GM12872 (cell line): Measurements from ENCODE around the gene EFEMP1.

Experiments
- TF ChIP-seq, protein P1 (sequence below): IDR thresholded peaks from 3 replicates; pipeline ENCODE4 v1.5.1; 2011; ENCODE audit warnings: low read depth, mild to moderate bottlenecking, low read length, moderate library complexity; ENCODE audit not compliant: insufficient read depth

Gene EFEMP1

DNA sequence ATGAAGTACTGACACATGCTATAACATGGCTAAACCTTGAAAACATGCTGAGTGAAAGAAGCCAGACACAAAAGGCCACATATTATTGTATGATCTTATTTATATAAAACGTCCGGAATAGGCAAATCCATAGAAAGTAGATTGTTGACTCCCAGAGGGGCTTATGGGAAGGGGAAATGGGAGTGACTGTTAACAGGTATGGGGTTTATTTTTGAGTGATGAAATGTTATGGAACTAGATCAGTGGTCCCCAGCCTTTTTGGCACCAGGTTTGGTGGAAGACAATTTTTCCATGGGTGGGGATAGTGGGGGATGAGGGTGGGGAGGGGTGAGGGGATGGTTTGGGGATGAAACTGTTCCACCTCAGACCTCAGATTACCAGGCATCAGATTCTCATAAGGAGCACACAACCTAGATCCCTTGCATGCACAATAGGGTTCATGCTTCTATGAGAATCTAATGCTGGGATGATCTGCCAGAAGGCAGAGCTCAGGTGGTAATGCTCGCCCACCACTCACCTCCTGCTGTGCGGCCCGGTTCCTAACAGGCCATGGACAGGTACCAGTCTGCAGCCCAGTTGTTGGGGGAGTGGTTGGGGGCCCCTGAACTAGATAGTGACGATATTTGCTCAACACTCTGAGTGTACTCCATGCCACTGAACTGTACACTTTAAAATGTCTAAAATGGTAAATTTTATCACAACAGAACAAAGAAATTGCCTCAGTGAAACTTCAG, 59.1 kb downstream of the EFEMP1 start:
- TF ChIP-seq, protein P1, sequence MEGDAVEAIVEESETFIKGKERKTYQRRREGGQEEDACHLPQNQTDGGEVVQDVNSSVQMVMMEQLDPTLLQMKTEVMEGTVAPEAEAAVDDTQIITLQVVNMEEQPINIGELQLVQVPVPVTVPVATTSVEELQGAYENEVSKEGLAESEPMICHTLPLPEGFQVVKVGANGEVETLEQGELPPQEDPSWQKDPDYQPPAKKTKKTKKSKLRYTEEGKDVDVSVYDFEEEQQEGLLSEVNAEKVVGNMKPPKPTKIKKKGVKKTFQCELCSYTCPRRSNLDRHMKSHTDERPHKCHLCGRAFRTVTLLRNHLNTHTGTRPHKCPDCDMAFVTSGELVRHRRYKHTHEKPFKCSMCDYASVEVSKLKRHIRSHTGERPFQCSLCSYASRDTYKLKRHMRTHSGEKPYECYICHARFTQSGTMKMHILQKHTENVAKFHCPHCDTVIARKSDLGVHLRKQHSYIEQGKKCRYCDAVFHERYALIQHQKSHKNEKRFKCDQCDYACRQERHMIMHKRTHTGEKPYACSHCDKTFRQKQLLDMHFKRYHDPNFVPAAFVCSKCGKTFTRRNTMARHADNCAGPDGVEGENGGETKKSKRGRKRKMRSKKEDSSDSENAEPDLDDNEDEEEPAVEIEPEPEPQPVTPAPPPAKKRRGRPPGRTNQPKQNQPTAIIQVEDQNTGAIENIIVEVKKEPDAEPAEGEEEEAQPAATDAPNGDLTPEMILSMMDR: no peak

DNA sequence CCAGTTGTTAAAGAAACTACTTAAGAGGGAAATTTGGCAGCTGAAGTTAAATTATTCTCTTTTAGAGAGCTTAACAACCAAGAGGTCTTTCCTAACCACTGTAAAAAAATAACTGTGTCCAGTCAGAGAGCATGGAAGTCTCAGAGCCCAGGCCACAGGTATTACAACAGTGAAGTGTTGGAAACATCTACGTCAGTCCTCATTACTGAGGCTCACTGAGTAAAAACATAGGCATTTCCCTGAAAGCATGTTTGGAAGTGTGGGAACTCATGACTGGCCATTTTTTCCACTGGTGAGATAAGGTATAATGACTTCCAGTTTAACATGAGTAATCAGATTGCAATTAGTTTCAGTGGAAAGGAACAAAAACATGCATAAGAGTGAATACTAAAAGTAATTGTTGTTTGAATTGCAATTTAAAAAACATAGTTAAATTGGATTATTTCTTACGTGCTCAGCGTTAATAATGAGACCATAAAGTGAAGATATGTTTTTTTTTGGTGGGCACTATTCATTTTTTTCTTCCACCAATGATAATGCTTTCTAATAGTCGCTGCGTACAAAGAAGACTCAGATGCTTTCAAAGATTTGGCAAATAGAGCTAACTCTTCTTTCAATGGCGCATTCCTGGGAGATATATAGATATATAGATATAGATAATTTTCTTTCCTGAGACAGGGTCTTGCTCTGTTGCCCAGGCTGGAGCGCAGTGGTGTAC, 60.8 kb downstream of the EFEMP1 start:
- TF ChIP-seq, protein P1: no peak

DNA sequence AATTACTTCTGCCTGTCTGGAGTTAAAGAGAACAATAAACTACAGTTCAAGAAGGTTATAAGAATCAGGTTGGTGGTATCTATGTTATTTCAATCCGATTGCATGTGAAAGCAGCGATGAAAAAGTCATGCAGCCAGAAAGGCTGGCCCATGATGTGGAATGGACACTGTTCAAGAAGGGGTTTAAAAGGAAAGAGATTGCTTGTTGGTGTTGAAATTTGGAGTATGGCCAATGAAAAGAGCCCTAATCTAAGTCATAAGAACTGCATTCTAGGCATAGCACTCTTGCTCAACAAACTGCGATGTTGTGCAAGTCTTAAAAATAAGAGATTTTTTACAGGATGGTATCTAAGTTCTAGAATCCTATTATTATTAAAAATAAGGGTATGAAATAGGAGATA, 61.3 kb downstream of the EFEMP1 start:
- TF ChIP-seq, protein P1: no peak

DNA sequence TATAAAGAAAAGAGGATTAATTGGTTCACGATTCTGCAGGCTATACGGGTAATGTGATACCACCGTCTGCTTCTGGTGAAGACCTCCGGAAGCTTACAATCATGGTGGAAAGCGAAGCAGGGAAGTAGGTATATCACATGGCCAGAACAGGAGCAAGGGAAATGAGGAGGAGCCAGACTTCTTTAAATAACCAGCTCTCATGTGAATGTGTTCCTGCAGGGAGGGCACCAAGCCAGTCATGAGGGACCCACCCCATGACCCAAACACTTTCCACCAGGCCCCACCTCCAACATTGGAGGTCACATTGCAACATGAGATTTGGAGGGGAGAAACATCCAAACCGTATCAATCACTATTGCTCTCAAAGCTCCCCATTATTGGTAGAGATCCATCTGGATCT, 61.8 kb downstream of the EFEMP1 start:
- TF ChIP-seq, protein P1: no peak

DNA sequence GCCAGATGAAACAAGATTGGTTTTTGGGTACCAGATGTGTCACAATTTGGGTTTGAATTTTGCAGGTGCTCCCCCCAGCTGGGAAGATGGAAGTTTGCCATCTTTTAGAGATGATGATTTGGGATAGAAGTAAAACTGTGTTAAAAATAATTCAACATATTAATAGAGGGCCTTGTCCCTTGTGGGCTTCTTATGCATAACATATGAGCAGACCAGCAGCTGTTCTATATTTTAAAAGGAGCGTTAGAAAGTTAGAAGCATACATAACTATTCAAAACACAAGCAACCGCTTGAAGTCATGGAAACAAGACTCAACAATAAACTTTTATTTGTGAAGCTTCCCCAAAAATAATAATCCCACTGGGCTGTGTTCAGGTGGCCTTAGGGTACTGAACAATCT, 62.8 kb downstream of the EFEMP1 start:
- TF ChIP-seq, protein P1: no peak

DNA sequence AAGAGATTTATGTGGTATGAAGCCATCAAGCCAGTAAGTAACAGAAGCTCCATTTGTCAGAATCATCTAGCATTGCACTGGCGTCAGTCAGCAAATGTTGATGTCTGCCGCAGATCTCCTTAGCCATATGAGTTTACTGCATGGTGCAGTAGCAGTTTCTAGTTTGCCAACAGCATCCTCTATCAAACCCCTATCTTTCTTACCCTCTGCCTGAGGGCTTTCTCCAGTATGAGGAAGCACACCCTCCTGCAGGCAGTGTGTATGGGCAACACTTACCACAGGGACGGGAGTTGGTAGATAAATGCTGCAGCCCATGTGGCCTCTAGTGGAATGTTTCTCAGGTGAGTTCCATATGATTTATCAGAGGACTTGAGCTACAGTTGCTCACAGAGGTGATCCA, 63.7 kb downstream of the EFEMP1 start:
- TF ChIP-seq, protein P1: no peak

DNA sequence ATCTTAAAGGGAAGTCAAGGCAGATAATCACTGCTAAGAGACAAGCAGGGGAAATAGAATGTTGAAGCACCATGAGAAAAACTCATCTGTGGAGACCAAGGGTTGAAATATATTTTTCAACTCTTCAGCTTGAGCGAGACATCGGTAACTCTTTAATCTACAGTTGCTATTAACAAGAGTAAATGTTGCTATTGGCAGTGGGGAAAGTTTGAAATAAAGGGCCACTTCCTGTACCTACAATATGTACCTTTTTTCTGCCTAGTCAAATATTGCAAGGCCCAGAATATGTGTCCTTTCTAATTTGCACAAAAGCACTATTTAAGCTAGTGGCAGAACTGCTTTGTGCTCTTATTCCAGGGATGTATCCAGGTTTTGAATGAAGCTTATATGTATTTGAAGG, 65.8 kb downstream of the EFEMP1 start:
- TF ChIP-seq, protein P1: no peak
